ENCODE results near the gene KCNG3.

KCNG3 gene, protein sequence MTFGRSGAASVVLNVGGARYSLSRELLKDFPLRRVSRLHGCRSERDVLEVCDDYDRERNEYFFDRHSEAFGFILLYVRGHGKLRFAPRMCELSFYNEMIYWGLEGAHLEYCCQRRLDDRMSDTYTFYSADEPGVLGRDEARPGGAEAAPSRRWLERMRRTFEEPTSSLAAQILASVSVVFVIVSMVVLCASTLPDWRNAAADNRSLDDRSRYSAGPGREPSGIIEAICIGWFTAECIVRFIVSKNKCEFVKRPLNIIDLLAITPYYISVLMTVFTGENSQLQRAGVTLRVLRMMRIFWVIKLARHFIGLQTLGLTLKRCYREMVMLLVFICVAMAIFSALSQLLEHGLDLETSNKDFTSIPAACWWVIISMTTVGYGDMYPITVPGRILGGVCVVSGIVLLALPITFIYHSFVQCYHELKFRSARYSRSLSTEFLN

DNA sequence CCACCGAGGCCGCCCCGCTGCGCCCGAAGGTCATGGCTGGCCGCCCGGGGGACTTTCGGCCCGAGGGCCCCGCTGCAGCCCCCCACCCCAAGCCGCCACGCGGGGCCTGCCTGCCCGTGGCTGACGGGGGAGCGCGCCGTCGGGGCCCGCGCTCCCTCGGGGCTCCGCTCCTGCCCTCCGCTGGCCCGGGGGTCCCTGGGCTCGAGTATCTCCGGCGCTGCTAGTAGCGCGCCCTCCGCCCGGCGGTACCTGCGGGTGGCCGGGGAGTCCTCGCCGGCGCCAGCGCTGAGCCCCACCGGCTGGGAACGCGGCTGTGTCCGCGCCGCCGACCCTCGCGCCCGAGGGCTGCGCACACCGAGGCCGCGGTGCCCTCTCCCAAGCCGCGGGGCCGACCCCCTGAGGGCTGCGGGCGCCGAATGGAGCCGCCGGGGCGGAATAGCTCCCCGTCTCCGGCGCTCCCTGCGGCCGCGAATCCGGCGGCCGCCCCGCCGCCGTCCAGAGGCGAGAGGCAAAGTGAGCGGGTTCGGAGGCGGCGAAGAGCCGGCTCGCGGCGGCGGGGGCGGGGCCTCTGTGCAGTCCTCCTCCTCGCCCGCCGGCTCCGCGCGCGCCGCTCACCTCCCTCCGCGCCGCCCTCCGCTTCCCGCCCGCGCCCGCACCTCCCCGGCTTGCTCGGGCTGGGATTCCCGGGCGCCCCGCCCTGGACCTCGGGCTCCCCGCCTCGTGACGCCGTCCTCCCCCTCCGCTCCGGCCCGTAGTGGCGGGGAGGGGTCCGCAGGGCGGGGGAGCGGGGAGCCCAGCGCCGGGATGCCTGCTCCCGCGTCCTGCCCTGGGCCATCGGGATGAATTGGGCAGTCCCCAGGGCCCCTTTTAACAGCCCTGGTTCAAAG is at the start of gene KCNG3:
KCNG3 (minus strand) TSS at position 515 of the 887 bp plus-strand sequence; CDS start at position 34, 481 bp downstream.
- peak; percentile 29 for DNase-seq (ENCODE audit: low read depth)

DNA sequence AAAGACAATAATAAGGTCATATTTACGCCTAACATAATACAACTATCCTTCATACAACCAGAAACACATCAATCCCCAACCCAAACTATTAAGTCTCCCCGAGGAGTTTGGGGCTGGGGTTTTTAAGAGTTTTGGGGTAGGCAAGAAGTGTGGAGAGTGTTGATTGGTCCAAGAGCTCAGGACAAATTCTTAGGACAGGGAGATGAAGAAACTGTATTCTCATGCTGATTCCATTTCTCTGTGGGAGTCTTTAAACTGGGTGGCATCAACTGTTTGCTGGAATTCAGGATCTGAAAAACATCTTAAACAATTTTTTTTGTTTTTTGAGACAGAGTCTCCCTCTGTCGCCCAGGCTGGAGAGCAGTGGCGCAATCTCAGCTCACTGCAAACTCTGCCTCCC is 49.1 kb upstream of the KCNG3 start:
- DNase-seq (ENCODE audit: low read depth), result no peak

GRCh38 chr2:42537493-42537892 is 43.7 kb upstream of the KCNG3 start:
- no peak for DNase-seq (ENCODE audit: low read depth)

DNA sequence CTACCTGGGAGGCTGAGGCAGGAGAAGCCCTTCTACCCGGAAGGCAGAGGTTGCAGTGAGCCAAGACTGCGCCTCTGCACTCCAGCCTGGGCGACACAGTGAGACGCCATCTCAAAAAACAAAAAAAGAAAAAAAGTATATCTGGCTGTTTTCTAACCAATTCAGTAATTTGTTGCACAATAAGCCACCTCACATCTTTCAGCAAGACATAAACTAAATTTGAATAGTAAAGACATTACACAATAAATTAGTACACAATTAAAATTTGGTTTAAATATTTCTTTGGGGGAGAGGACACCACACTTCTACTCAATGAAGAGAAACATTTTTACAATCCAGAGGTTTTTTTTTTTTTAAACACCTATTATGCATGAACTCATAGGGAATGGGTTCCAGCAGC is 38.6 kb upstream of the KCNG3 start:
- DNase-seq (ENCODE audit: low read depth), result no peak

- DNase-seq (ENCODE audit: low read depth), result no peak
Observed at GRCh38 chr2:42523341-42523740, 29.6 kb upstream of the KCNG3 start.

- no peak for DNase-seq (ENCODE audit: low read depth)
Observed at GRCh38 chr2:42522035-42522434, 28.3 kb upstream of the KCNG3 start.

- peak; percentile 43 for DNase-seq (ENCODE audit: low read depth)
Observed at GRCh38 chr2:42519624-42520023, 25.8 kb upstream of the KCNG3 start.

- no peak for DNase-seq (ENCODE audit: low read depth)
Observed at GRCh38 chr2:42516418-42516901, 22.7 kb upstream of the KCNG3 start.

- DNase-seq (ENCODE audit: low read depth), result peak; percentile 68
Observed at GRCh38 chr2:42513252-42513918, 19.6 kb upstream of the KCNG3 start.

- peak; percentile 9 for DNase-seq (ENCODE audit: low read depth)
Observed at GRCh38 chr2:42510608-42511243, 16.9 kb upstream of the KCNG3 start.

DNA sequence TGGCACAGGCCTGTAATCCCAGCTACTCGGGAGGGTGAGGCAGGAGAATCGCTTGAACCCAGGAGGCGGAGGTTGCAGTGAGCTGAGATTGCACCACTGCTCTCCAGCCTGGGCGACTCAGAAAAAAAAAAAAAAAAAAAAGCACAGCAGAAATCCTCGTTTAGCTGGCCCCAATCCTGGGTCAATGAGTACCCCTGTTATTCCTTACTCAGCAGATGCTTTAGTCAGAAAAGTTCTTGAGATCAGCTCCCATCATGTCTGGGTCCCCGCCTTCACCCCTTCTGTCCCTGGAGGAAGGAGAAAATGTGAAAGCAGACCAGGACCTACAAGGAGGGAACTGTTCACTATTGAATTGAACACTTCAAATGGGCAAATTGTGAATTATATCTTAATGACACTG is 16.4 kb upstream of the KCNG3 start:
- no peak for DNase-seq (ENCODE audit: low read depth)

- no peak for DNase-seq (ENCODE audit: low read depth)
Observed at GRCh38 chr2:42504364-42505230, 10.8 kb upstream of the KCNG3 start.

- DNase-seq (ENCODE audit: low read depth), result peak; percentile 34
Observed at GRCh38 chr2:42503291-42503690, 9.5 kb upstream of the KCNG3 start.

- DNase-seq (ENCODE audit: low read depth), result no peak
Observed at GRCh38 chr2:42498497-42498896, 4.7 kb upstream of the KCNG3 start.

DNA sequence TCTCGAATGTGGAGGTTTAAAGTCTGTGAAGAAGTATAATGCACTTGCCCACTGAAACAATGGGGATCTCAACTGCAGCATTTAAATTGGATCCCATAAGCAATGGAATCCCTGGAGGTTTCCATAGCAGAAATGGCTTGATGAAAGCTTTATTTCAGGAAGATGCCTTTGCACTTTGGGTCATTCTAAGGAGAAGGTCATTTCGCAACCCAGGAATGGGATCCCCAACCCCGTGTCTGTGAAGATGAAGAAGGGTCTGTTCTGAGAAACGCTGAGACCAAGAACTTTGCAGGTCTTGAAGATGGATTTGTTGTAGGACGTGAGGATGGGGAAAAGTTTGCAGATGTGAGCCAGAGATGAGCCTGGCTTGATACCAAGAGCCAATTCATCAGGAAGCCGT is 1.8 kb upstream of the KCNG3 start:
- no peak for DNase-seq (ENCODE audit: low read depth)

GRCh38 chr2:42495234-42495581 is 1.4 kb upstream of the KCNG3 start:
- no peak for DNase-seq (ENCODE audit: low read depth)

- peak; percentile 70 for DNase-seq (ENCODE audit: low read depth)
Observed at GRCh38 chr2:42494355-42495233, 812 bp upstream of the KCNG3 start.

DNA sequence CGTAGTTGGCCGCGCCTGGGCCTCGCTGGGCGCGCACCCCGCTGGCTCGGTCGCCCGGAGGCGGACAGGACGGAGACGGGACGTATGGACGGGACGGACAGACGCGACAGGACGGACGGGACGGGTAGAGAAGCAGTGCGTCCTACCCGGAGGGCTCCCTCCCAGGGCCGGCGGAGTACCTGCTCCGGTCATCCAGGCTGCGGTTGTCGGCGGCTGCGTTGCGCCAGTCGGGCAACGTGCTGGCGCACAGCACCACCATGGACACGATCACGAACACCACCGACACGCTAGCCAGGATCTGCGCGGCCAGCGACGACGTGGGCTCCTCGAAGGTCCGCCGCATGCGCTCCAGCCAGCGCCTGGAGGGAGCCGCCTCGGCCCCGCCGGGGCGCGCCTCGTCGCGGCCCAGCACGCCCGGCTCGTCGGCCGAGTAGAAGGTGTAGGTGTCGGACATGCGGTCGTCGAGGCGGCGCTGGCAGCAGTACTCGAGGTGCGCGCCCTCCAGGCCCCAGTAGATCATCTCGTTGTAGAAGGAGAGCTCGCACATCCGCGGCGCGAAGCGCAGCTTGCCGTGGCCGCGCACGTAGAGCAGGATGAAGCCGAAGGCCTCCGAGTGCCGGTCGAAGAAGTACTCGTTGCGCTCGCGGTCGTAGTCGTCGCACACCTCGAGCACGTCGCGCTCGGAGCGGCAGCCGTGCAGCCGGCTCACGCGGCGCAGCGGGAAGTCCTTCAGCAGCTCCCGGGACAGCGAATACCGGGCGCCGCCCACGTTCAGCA is 903 bp downstream of the KCNG3 start:
- no peak for DNase-seq (ENCODE audit: low read depth)

DNA sequence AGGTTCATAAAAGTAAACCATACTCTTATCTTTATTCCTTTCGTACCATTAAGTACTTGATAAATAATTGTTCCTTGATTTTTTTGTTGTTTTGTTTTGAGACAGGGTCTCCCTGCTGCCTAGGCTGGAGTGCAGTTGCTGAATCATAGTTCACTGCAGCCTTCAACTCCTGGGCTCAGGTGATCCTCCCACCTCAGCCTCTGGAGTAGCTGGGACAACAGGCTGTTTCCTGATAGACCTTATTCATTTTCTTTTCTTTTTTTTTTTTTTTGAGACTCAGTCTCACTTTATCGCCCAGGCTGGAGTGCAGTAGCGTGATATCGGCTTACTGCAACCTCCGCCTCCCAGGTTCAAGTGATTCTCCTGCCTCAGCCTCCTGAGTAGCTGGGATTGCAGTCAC is 5.5 kb downstream of the KCNG3 start:
- DNase-seq (ENCODE audit: low read depth), result no peak
